ENCODE results near the gene L1TD1.

L1TD1 gene

GRCh38 chr1:62221171-62221570, 26.5 kb downstream of the L1TD1 start:
- DNase-seq (ENCODE audit: low read depth): no peak
- no peak overlapping the region for H3K4me3 ChIP-seq (ENCODE audit: low read length)
- TF ChIP-seq CTCF (conservative IDR thresholded peaks at IDR 0.05; ENCODE audit: low read depth, low read length): no peak

- no peak for DNase-seq (ENCODE audit: low read depth)
- no peak for TF ChIP-seq CTCF (conservative IDR thresholded peaks at IDR 0.05; ENCODE audit: low read depth, low read length)
- H3K4me3 ChIP-seq (ENCODE audit: low read length): no peak overlapping the region
Measured at GRCh38 chr1:62222321-62222720, 27.7 kb downstream of the L1TD1 start.

DNA sequence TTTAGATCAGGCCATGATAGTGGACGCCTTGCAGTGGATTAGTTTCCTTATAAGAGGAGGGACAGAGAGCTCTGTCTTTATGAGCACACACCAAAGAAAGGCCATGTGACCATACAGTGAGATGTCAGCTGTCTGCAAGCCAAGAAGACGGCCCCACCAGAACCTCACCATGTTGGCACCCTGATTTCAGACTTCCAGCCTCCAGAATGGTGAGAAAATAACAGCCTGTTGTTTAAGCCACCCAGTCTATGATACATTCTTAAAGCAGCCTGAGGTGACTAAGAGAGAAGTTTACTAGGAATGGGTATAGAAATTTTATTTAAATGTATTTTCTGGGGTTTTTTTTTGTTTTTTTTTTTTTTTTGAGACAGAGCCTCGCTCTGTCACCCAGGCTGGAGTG, 29.5 kb downstream of the L1TD1 start:
- no peak for TF ChIP-seq CTCF (conservative IDR thresholded peaks at IDR 0.05; ENCODE audit: low read depth, low read length)
- no peak for DNase-seq (ENCODE audit: low read depth)
- no peak overlapping the region for H3K4me3 ChIP-seq (ENCODE audit: low read length)

GRCh38 chr1:62227496-62227895, 32.8 kb downstream of the L1TD1 start:
- no peak for TF ChIP-seq CTCF (conservative IDR thresholded peaks at IDR 0.05; ENCODE audit: low read depth, low read length)

DNA sequence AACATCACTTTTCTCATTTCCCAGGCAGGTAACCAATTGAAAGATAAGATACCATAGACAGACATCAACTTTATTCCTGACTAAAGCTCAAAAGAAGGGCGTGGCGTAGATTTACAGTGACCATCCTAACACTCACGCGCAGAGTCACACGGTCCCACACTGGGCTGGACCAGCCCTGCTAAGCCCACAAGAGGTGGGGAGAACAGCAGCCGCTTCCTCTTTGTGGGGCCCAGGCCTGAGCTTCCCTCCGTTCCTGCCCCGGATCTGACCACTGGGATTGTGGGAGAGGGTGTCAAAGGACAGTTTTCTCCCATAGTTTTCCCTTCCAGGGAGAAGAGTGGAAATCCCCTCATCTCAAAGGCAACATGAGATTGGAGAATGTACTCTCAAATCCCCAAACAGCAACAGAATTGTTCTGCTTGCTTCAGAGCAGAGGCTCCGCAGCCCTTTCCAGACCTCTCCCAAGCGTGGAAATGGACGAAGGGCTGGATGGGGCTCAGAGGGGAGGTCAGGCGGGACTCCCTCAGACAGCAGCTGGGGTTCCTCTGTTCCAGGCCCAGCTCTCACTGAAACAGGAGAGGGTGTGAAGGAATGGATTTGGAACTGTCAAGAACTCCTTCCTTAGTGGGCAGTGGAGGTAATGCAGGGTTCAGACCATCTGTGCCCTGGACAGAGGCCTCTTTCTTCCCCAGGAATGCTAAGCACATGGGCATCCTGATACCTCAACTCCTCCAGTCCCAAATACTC, 33.7 kb downstream of the L1TD1 start:
- DNase-seq (ENCODE audit: low read depth): no peak
- no peak overlapping the region for H3K4me3 ChIP-seq (ENCODE audit: low read length)
- no peak for TF ChIP-seq CTCF (conservative IDR thresholded peaks at IDR 0.05; ENCODE audit: low read depth, low read length)

More at GRCh38 chr1:62227496-62227895, 32.8 kb downstream of the L1TD1 start:
- DNase-seq (ENCODE audit: low read depth): no peak
- H3K4me3 ChIP-seq (ENCODE audit: low read length): no peak overlapping the region

DNA sequence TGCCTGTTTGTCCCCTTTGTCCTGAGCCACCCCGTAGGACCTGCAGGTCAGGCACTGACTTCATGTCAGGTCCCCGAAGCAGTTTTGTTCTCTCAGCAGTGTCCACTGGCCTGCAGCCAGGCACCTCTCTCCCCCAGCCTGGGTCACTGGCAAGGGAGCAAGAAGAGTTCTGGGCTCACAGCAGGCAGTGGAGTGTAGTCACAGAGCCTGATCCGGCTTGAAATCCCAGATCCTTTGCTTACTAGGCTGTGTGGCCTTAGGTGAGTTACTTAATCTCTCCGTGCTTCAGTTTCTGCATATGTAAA, 34.2 kb downstream of the L1TD1 start:
- no peak for TF ChIP-seq CTCF (conservative IDR thresholded peaks at IDR 0.05; ENCODE audit: low read depth, low read length)
- no peak overlapping the region for H3K4me3 ChIP-seq (ENCODE audit: low read length)
- no peak for DNase-seq (ENCODE audit: low read depth)

DNA sequence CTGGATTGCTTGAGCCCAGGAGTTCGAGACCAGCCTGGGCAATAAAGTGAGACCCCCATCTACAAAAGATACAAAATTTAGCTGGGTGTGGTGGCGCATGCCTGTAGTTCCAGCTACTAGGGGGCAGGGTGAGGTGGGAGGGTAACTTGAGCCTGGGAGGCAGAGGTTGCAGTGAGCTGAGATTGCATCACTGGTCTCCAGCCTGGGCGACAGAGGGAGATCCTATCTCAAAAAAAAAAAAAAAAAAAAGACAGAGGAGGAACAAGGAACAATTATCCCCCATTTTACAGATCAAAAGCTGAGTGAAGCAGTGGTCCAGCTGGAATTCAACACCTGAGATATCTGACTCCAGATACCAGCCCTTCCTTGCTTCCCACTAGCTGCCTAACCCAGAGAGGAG, 34.8 kb downstream of the L1TD1 start:
- no peak for DNase-seq (ENCODE audit: low read depth)
- TF ChIP-seq CTCF (conservative IDR thresholded peaks at IDR 0.05; ENCODE audit: low read depth, low read length): no peak
- H3K4me3 ChIP-seq (ENCODE audit: low read length): no peak overlapping the region
